ENCODE data around the gene LEMD2. TPM values are rescaled to one million over a fixed set of nuclear protein-coding genes. Genes with fewer than 3 reads are reported as not detected.
"Not testable (repeated sequence)": the region's sequence is repeated elsewhere in the genome, so short reads cannot be mapped to it uniquely, and the experiment has no call there.

Gene LEMD2
- total and polyA plus RNA-seq, 12 donors: 32.4 to 121 (median 60.0) TPM

DNA sequence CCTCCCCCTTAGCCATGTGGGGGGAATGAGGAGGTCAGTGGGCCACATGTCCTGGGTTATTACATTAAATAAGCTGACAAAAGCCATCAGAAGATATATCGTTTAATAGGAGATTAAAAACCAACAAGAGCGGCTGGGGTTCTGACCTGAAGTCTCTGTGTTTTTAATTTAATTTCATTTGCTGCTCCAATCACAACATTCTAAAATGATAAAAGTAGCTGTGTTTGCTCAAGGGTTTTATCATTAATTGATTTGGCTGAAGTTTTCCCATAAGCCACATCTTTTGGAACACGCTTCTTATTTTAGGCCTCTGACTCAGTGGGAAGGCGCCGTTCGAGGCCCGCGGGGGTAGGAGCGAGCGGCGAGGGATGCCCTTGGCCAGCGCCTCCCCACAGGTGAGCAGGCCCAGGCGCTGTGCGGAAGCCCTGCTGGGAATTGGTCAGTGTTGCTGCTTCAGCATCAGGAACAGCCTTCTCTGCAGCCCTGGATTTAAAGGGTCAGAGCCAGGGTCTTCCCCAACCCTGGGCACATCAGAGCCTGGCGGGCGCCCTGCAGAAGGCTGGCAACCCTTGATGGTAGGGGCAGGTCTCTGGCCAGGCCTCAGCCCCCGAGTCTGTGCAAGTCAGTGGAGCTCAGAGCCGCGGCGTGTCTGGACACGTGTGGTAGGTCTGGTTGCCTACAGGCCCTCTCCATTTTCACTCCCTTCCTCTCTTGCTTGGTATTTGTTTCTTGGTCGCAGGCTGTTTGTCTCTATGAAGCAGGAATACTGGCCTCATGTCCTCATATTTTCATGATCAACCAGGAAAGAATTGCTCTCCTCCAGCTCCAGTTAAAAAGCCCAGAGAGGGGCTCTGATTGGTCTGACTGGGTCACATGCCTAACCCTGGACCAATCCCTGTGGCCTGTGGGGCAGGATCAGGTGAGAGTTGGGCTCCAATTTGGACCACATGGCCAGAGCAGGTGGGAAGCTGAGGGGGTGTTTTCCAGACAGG, 45.8 kb upstream of the LEMD2 start:
- H3K4me1 ChIP-seq (replicated peaks in 1 of 2): peaks cover 3% of the 10 kb centered on the region in 2 donors
- 82 to 91% (median 83%) methylated on average over 9 to 22 of the region's 22 CpGs for WGBS, 4 donors
- no peaks in the 10 kb centered on the region for H3K9me3 ChIP-seq (replicated peaks in 1 of 3)

DNA sequence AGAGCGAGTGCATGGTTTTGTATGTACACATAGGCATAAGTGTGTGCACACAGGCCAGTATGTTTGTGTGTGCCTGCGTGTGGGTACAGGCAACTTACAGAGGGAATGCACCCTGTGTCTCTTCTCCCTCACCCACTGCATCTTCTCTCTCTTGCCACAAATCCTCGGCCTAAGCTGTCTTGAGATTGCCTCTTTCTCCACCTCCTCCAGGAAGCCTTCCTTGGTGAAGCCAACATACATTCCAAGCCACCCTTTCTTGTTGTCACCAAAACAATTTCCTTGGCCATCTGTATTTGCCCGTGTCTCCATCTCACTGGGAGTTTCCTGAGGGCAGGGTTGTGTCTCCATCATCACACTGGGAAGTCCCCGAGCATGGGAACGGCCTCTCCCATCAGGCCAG, 44.7 kb upstream of the LEMD2 start:
- Histone ChIP-seq H3K27ac (no peak overlapping the region), H3K36me3 (replicated peaks in 1 of 2) (no peaks in the 10 kb centered on the region), H3K27me3 (no peaks in the 10 kb centered on the region), H3K9me3 (replicated peaks in 1 of 3) (no peaks in the 10 kb centered on the region), H3K4me3 (no peak overlapping the region), H3K4me1 (replicated peaks in 1 of 2) (no peaks in the 10 kb centered on the region)
- intact Hi-C loops (cut with DNase I): no loop called here
- WGBS, 4 donors: 85 to 92% (median 87%) methylated on average over 6 of the region's 6 CpGs
- TF ChIP-seq, protein P1, sequence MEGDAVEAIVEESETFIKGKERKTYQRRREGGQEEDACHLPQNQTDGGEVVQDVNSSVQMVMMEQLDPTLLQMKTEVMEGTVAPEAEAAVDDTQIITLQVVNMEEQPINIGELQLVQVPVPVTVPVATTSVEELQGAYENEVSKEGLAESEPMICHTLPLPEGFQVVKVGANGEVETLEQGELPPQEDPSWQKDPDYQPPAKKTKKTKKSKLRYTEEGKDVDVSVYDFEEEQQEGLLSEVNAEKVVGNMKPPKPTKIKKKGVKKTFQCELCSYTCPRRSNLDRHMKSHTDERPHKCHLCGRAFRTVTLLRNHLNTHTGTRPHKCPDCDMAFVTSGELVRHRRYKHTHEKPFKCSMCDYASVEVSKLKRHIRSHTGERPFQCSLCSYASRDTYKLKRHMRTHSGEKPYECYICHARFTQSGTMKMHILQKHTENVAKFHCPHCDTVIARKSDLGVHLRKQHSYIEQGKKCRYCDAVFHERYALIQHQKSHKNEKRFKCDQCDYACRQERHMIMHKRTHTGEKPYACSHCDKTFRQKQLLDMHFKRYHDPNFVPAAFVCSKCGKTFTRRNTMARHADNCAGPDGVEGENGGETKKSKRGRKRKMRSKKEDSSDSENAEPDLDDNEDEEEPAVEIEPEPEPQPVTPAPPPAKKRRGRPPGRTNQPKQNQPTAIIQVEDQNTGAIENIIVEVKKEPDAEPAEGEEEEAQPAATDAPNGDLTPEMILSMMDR (IDR thresholded peaks at IDR 0.05): no peak
- no peak for TF ChIP-seq POLR2A (IDR thresholded peaks at IDR 0.05)
- no peak for DNase-seq

More for the DNA sequence above, 45.8 kb upstream of the LEMD2 start:
- intact Hi-C loops (cut with DNase I): no loop called here
- DNase-seq: no peak
- Histone ChIP-seq H3K4me3 (no peak overlapping the region), H3K36me3 (replicated peaks in 1 of 2) (no peaks in the 10 kb centered on the region), H3K27ac (no peak overlapping the region), H3K27me3 (no peaks in the 10 kb centered on the region)
- TF ChIP-seq, protein P1 (IDR thresholded peaks at IDR 0.05): no peak
- no peak for TF ChIP-seq POLR2A (IDR thresholded peaks at IDR 0.05)

DNA sequence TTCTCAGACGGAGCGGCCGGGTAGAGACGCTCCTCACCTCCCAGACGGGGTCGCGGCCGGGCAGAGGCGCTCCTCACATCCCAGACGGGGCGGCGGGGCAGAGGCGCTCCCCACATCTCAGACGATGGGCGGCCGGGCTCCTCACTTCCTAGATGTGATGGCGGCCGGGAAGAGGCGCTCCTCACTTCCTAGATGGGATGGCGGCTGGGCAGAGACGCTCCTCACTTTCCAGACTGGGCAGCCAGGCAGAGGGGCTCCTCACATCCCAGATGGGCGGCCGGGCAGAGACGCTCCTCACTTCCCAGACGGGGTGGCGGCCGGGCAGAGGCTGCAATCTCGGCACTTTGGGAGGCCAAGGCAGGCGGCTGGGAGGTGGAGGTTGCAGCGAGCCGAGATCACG, 43.9 kb upstream of the LEMD2 start:
- intact Hi-C loops (cut with DNase I); H3K9me3 ChIP-seq (replicated peaks in 1 of 3); H3K27me3 ChIP-seq; H3K4me3 ChIP-seq; H3K27ac ChIP-seq; H3K4me1 ChIP-seq (replicated peaks in 1 of 2); H3K36me3 ChIP-seq (replicated peaks in 1 of 2); DNase-seq: not testable (repeated sequence)
- WGBS, 4 donors: 90 to 98% (median 96%) methylated on average over 8 to 28 of the region's 32 CpGs; no CpG with 5 or more reads in 1 of the 4 donors

DNA sequence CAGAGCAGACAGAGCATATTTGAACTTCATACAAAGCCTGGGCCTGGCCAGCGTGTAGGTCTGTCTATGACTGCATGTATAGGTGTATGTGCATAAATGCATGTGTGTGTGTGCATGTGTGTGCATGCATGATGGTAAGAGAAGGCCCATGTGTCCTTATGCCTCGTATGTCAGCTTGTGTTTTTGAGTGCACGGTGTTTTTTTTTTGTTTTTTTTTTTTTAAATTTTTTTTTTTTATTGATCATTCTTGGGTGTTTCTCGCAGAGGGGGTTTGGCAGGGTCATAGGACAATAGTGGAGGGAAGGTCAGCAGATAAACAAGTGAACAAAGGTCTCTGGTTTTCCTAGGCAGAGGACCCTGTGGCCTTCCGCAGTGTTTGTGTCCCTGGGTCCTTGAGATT, 42.8 kb upstream of the LEMD2 start:
- H3K27ac ChIP-seq; DNase-seq; H3K27me3 ChIP-seq; H3K4me1 ChIP-seq (replicated peaks in 1 of 2); intact Hi-C loops (cut with DNase I); H3K9me3 ChIP-seq (replicated peaks in 1 of 3); H3K36me3 ChIP-seq (replicated peaks in 1 of 2); H3K4me3 ChIP-seq: not testable (repeated sequence)
- 80 to 86% (median 84%) methylated on average over 3 to 5 of the region's 5 CpGs for WGBS, 4 donors

DNA sequence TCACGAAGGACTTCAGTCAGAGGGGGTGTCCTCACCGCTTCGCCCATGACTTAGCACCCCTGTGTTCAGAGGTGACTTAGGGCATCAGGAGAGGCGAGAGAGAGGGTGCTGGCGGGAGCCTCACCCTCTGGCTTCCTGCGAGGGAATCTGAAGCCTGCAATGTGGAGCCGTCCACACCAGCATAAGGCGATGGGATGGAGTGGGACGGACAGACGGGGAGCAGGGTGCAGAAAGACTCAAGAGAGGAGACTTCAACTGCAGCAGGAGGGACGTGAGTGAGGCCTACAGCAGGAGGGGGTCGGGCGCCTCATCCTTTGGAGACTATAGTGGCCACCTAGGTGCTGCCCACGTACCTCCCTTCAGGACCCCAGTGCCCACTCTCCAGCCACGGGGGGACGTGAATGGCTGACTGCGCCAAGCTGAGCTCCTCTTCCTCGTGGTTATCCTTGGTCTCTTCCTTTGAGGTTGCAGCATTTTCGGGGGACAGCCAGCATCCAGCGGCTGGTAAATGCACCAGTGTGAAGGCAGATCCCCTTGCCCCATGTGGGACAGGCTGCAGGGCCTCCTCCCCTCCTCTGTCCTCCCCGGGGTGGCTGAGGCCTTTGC, 41.8 kb upstream of the LEMD2 start:
- Histone ChIP-seq H3K27ac (no peak overlapping the region), H3K36me3 (replicated peaks in 1 of 2) (no peaks in the 10 kb centered on the region), H3K27me3 (no peaks in the 10 kb centered on the region), H3K4me1 (replicated peaks in 1 of 2) (no peaks in the 10 kb centered on the region), H3K9me3 (replicated peaks in 1 of 3) (no peaks in the 10 kb centered on the region), H3K4me3 (no peak overlapping the region)
- DNase-seq: no peak
- TF ChIP-seq, protein P1 (IDR thresholded peaks at IDR 0.05): no peak
- TF ChIP-seq POLR2A (IDR thresholded peaks at IDR 0.05): no peak
- 68 to 81% (median 77%) methylated on average over 17 to 21 of the region's 21 CpGs for WGBS, 4 donors
- intact Hi-C loops (cut with DNase I): no loop called here
